Thyroid gland (tissue), 4 donors: ENCODE data around the gene TRANK1.

ENCODE experiments used
- CTCF ChIP-seq, 6 experiments: fragments of 200-600 bp in 3 of 6; fragments of 450-650 bp in 3 of 6; sonication (generic) in 3 of 6; IDR thresholded peaks; one replicate each; pipeline ENCODE4 v1.5.1; 2016 to 2019; ENCODE audit warnings: antibody characterized with exemption in 6 of 6, mild to moderate bottlenecking in 2 of 6, inconsistent platforms in 1 of 6, moderate library complexity in 1 of 6
- POLR2A ChIP-seq, 2 donors: fragments of 450-650 bp; IDR thresholded peaks; one replicate each; pipeline ENCODE4 v1.6.1; 2017; ENCODE audit warnings: antibody characterized with exemption in 2 of 2, mild to moderate bottlenecking in 2 of 2, moderate library complexity in 1 of 2

GRCh38 chr3:36784138-36784635 lies 160.7 kb downstream of the TRANK1 start:
- no peak for TF ChIP-seq CTCF (IDR thresholded peaks at IDR 0.05)
- no peak for TF ChIP-seq POLR2A (IDR thresholded peaks at IDR 0.05)
